SK-N-SH treated with all-trans-retinoic acid at 6 μM for 48 hours (cell line): ENCODE measurements around the gene PAX5.

Experiments used
- ATAC-seq: fragments of 200-7000 bp; cut with Tn5 transposase; 3 replicates; pipeline ENCODE4 v1.9.1; 2020; ENCODE audit warnings: mild to moderate bottlenecking, moderate library complexity
- ARNTL ChIP-seq: fragments of 450-650 bp; formaldehyde crosslinking; IDR thresholded peaks from 2 replicates; pipeline ENCODE4 v1.5.0; 2020; ENCODE audit warnings: low read depth, mild to moderate bottlenecking, moderate library complexity, borderline replicate concordance
- BACH2 ChIP-seq: fragments of 250-450 bp; sonication (Bioruptor Pico); IDR thresholded peaks from 2 replicates; pipeline ENCODE4 v1.9.0; 2021; ENCODE audit warnings: mild to moderate bottlenecking, borderline replicate concordance
- CREB5 ChIP-seq: fragments of 250-450 bp; sonication (Bioruptor Pico); IDR thresholded peaks from 2 replicates; pipeline ENCODE4 v1.5.1; 2020; ENCODE audit warnings: low read depth, mild to moderate bottlenecking, moderate library complexity
- CSDC2 ChIP-seq: fragments of 250-450 bp; sonication (Bioruptor Pico); IDR thresholded peaks from 2 replicates; pipeline ENCODE4 v1.5.0; 2020; ENCODE audit warnings: mild to moderate bottlenecking, moderate library complexity
- CSRNP3 ChIP-seq: fragments of 250-450 bp; sonication (Bioruptor Pico); IDR thresholded peaks from 2 replicates; pipeline ENCODE4 v1.5.1; 2021; ENCODE audit warnings: mild to moderate bottlenecking, moderate library complexity
- ESRRG ChIP-seq: fragments of 250-450 bp; sonication (Bioruptor Pico); IDR thresholded peaks from 2 replicates; pipeline ENCODE4 v1.6.1; 2021; ENCODE audit warnings: mild to moderate bottlenecking
- GLIS3 ChIP-seq: fragments of 250-450 bp; sonication (Bioruptor Pico); IDR thresholded peaks from 2 replicates; pipeline ENCODE4 v1.5.0; 2020; ENCODE audit warnings: mild to moderate bottlenecking, moderate library complexity
- ISL1 ChIP-seq: fragments of 250-450 bp; sonication (Bioruptor Pico); IDR thresholded peaks from 2 replicates; pipeline ENCODE4 v2.1.2; 2022; ENCODE audit warnings: mild to moderate bottlenecking, moderate library complexity
- OSR1 ChIP-seq: fragments of 250-450 bp; sonication (Bioruptor Pico); IDR thresholded peaks from 2 replicates; pipeline ENCODE4 v1.8.0; 2022; ENCODE audit warnings: moderate library complexity, mild to moderate bottlenecking, inconsistent platforms
- PATZ1 ChIP-seq: fragments of 250-450 bp; sonication (Bioruptor Pico); IDR thresholded peaks from 2 replicates; pipeline ENCODE4 v1.8.0; 2020; ENCODE audit warnings: mild to moderate bottlenecking, moderate library complexity, borderline replicate concordance
- POU6F1 ChIP-seq: fragments of 250-450 bp; sonication (Bioruptor Pico); IDR thresholded peaks from 2 replicates; pipeline ENCODE4 v1.8.0; 2021; ENCODE audit warnings: low read depth, mild to moderate bottlenecking, moderate library complexity, borderline replicate concordance
- PPARA ChIP-seq: fragments of 250-450 bp; sonication (Bioruptor Pico); IDR thresholded peaks from 2 replicates; pipeline ENCODE4 v1.5.0; 2020; ENCODE audit warnings: mild to moderate bottlenecking, borderline replicate concordance
- SNAI2 ChIP-seq: fragments of 250-450 bp; sonication (Bioruptor Pico); IDR thresholded peaks from 2 replicates; pipeline ENCODE4 v1.5.0; 2020; ENCODE audit warnings: mild to moderate bottlenecking, moderate library complexity
- TCF4 ChIP-seq: fragments of 250-450 bp; sonication (Bioruptor Pico); IDR thresholded peaks from 2 replicates; pipeline ENCODE4 v1.8.0; 2021; ENCODE audit warnings: mild to moderate bottlenecking, moderate library complexity, borderline replicate concordance
- TOX ChIP-seq: fragments of 250-450 bp; sonication (Bioruptor Pico); IDR thresholded peaks from 2 replicates; pipeline ENCODE4 v1.8.0; 2021; ENCODE audit warnings: mild to moderate bottlenecking, moderate library complexity, borderline replicate concordance
- TSHZ2 ChIP-seq: fragments of 250-450 bp; sonication (Bioruptor Pico); IDR thresholded peaks from 2 replicates; pipeline ENCODE4 v1.5.0; 2020; ENCODE audit warnings: mild to moderate bottlenecking, moderate library complexity
- ZC3H10 ChIP-seq: fragments of 250-450 bp; sonication (Bioruptor Pico); IDR thresholded peaks from 2 replicates; pipeline ENCODE4 v1.5.1; 2021; ENCODE audit warnings: mild to moderate bottlenecking, moderate library complexity
- ZFP3 ChIP-seq: fragments of 250-450 bp; sonication (Bioruptor Pico); IDR thresholded peaks from 2 replicates; pipeline ENCODE4 v1.5.0; 2020; ENCODE audit warnings: mild to moderate bottlenecking, moderate library complexity
- ZFP30 ChIP-seq: fragments of 450-650 bp; formaldehyde crosslinking; IDR thresholded peaks from 2 replicates; pipeline ENCODE4 v1.5.0; 2022; ENCODE audit warnings: mild to moderate bottlenecking, moderate library complexity
- ZNF70 ChIP-seq: fragments of 450-650 bp; formaldehyde crosslinking; IDR thresholded peaks from 2 replicates; pipeline ENCODE4 v1.5.0; 2020; ENCODE audit warnings: mild to moderate bottlenecking, moderate library complexity
- ZNF8 ChIP-seq: fragments of 450-650 bp; formaldehyde crosslinking; IDR thresholded peaks from 2 replicates; pipeline ENCODE4 v1.5.0; 2020; ENCODE audit warnings: mild to moderate bottlenecking, moderate library complexity

Gene PAX5

GRCh38 chr9:36937346-36937745, 96.7 kb downstream of the PAX5 start (continued):
- TF ChIP-seq BACH2: no peak
- TF ChIP-seq, all 23 proteins: peak for 0

- TF ChIP-seq POU6F1 (CRISPR knock-in tag) (no peak), ARNTL (no peak), GLIS3 (CRISPR knock-in tag) (no peak), ZNF8 (no peak), ZFP3 (CRISPR knock-in tag) (no peak), OSR1 (CRISPR knock-in tag) (no peak), SNAI2 (no peak), CSDC2 (CRISPR knock-in tag) (no peak), TSHZ2 (CRISPR knock-in tag) (no peak), TOX (CRISPR knock-in tag) (no peak), TCF4 (CRISPR knock-in tag) (no peak), ZFP30 (CRISPR knock-in tag) (no peak), ZC3H10 (CRISPR knock-in tag) (no peak), PATZ1 (CRISPR knock-in tag) (no peak), ESRRG (CRISPR knock-in tag) (no peak), BACH2 (no peak)
- no peak for ATAC-seq
Observed at GRCh38 chr9:36936498-36936831, 97.6 kb downstream of the PAX5 start.

GRCh38 chr9:36935768-36936497, 98.1 kb downstream of the PAX5 start:
- TF ChIP-seq CSRNP3 (CRISPR knock-in tag) (no peak), ARNTL (no peak), ZFP30 (CRISPR knock-in tag) (no peak)
- no peak for ATAC-seq

GRCh38 chr9:36935332-36935731, 98.7 kb downstream of the PAX5 start:
- ATAC-seq: no peak
- no peak for TF ChIP-seq ZNF70 (CRISPR knock-in tag)
- TF ChIP-seq CREB5 (CRISPR knock-in tag): no peak
- no peak for TF ChIP-seq ZFP3 (CRISPR knock-in tag)
- no peak for TF ChIP-seq GLIS3 (CRISPR knock-in tag)
- TF ChIP-seq TSHZ2 (CRISPR knock-in tag): no peak
- TF ChIP-seq POU6F1 (CRISPR knock-in tag): no peak
- TF ChIP-seq ESRRG (CRISPR knock-in tag): no peak
- TF ChIP-seq ZNF8: no peak
- TF ChIP-seq TOX (CRISPR knock-in tag): no peak
- TF ChIP-seq ZC3H10 (CRISPR knock-in tag): no peak
- TF ChIP-seq PPARA (CRISPR knock-in tag): no peak
- TF ChIP-seq ARNTL: no peak
- TF ChIP-seq ISL1 (CRISPR knock-in tag): no peak
- no peak for TF ChIP-seq ZFP30 (CRISPR knock-in tag)
